ENCODE measurements around the gene DCK. TPM values are rescaled to one million over a fixed set of nuclear protein-coding genes. Genes with fewer than 3 reads are reported as not detected.

Gene DCK
- total and polyA plus RNA-seq, 2 donors = 49.0 to 83.1 TPM

GRCh38 chr4:71062436-71062835 lies 69.0 kb downstream of the DCK start:
- Histone ChIP-seq H3K36me3 (ENCODE audit: control insufficient read depth in 2 of 2, insufficient read depth in 2 of 2, low read length in 1 of 2) (no peaks in the 10 kb centered on the region), H3K4me3 (ENCODE audit: low read length in 2 of 2) (no peak overlapping the region), H3K27ac (ENCODE audit: low read depth in 1 of 2, low read length in 1 of 2) (no peak overlapping the region), H3K4me1 (ENCODE audit: control insufficient read depth in 2 of 2, insufficient read depth in 2 of 2, low read length in 2 of 2) (no peaks in the 10 kb centered on the region), H3K27me3 (ENCODE audit: control insufficient read depth in 2 of 2, insufficient read depth in 1 of 2, low read length in 1 of 2) (no peaks in the 10 kb centered on the region), H3K9me3 (ENCODE audit: control insufficient read depth in 2 of 2, insufficient read depth in 1 of 2, low read length in 1 of 2) (no peaks in the 10 kb centered on the region)
- whole genome bisulfite sequencing = 98% methylated on average over 2 of the region's 2 CpGs
- no peak for DNase-seq (ENCODE audit: low read depth in 6 of 9, low spot score in 9 of 9)

GRCh38 chr4:71063711-71064110 lies 70.3 kb downstream of the DCK start:
- H3K27ac ChIP-seq (ENCODE audit: low read depth in 1 of 2, low read length in 1 of 2) = no peak overlapping the region
- no peak for DNase-seq (ENCODE audit: low read depth in 6 of 9, low spot score in 9 of 9)
- H3K36me3 ChIP-seq (ENCODE audit: control insufficient read depth in 2 of 2, insufficient read depth in 2 of 2, low read length in 1 of 2) = no peaks in the 10 kb centered on the region
- WGBS = 98% methylated on average over 1 of the region's 1 CpG
- no peaks in the 10 kb centered on the region for H3K27me3 ChIP-seq (ENCODE audit: control insufficient read depth in 2 of 2, insufficient read depth in 1 of 2, low read length in 1 of 2)
- no peak overlapping the region for H3K4me3 ChIP-seq (ENCODE audit: low read length in 2 of 2)
- H3K9me3 ChIP-seq (ENCODE audit: control insufficient read depth in 2 of 2, insufficient read depth in 1 of 2, low read length in 1 of 2) = no peaks in the 10 kb centered on the region
- H3K4me1 ChIP-seq (ENCODE audit: control insufficient read depth in 2 of 2, insufficient read depth in 2 of 2, low read length in 2 of 2) = no peaks in the 10 kb centered on the region

- no peak overlapping the region for H3K27ac ChIP-seq (ENCODE audit: low read depth in 1 of 2, low read length in 1 of 2)
- no peak overlapping the region for H3K4me3 ChIP-seq (ENCODE audit: low read length in 2 of 2)
- H3K4me1 ChIP-seq (ENCODE audit: control insufficient read depth in 2 of 2, insufficient read depth in 2 of 2, low read length in 2 of 2) = no peaks in the 10 kb centered on the region
- no peaks in the 10 kb centered on the region for H3K36me3 ChIP-seq (ENCODE audit: control insufficient read depth in 2 of 2, insufficient read depth in 2 of 2, low read length in 1 of 2)
- 98% methylated on average over 6 of the region's 6 CpGs for WGBS
- H3K9me3 ChIP-seq (ENCODE audit: control insufficient read depth in 2 of 2, insufficient read depth in 1 of 2, low read length in 1 of 2) = no peaks in the 10 kb centered on the region
- no peak for DNase-seq (ENCODE audit: low read depth in 6 of 9, low spot score in 9 of 9)
- no peaks in the 10 kb centered on the region for H3K27me3 ChIP-seq (ENCODE audit: control insufficient read depth in 2 of 2, insufficient read depth in 1 of 2, low read length in 1 of 2)
Measured at GRCh38 chr4:71064521-71064920, 71.1 kb downstream of the DCK start.

GRCh38 chr4:71065991-71066510 lies 72.6 kb downstream of the DCK start:
- no peaks in the 10 kb centered on the region for H3K4me1 ChIP-seq (ENCODE audit: control insufficient read depth in 2 of 2, insufficient read depth in 2 of 2, low read length in 2 of 2)
- WGBS = over 99% methylated on average over 2 of the region's 2 CpGs
- no peaks in the 10 kb centered on the region for H3K9me3 ChIP-seq (ENCODE audit: control insufficient read depth in 2 of 2, insufficient read depth in 1 of 2, low read length in 1 of 2)
- no peak overlapping the region for H3K27ac ChIP-seq (ENCODE audit: low read depth in 1 of 2, low read length in 1 of 2)
- H3K27me3 ChIP-seq (ENCODE audit: control insufficient read depth in 2 of 2, insufficient read depth in 1 of 2, low read length in 1 of 2) = no peaks in the 10 kb centered on the region
- H3K36me3 ChIP-seq (ENCODE audit: control insufficient read depth in 2 of 2, insufficient read depth in 2 of 2, low read length in 1 of 2) = no peaks in the 10 kb centered on the region
- no peak for DNase-seq (ENCODE audit: low read depth in 6 of 9, low spot score in 9 of 9)
- H3K4me3 ChIP-seq (ENCODE audit: low read length in 2 of 2) = no peak overlapping the region

GRCh38 chr4:71066737-71067716 lies 73.6 kb downstream of the DCK start:
- no peak for DNase-seq (ENCODE audit: low read depth in 6 of 9, low spot score in 9 of 9)
- H3K4me3 ChIP-seq (ENCODE audit: low read length in 2 of 2) = no peak overlapping the region
- H3K4me1 ChIP-seq (ENCODE audit: control insufficient read depth in 2 of 2, insufficient read depth in 2 of 2, low read length in 2 of 2) = no peaks in the 10 kb centered on the region
- no peak overlapping the region for H3K27ac ChIP-seq (ENCODE audit: low read depth in 1 of 2, low read length in 1 of 2)
- 74% methylated on average over 4 of the region's 4 CpGs for WGBS
- no peaks in the 10 kb centered on the region for H3K9me3 ChIP-seq (ENCODE audit: control insufficient read depth in 2 of 2, insufficient read depth in 1 of 2, low read length in 1 of 2)
- no peaks in the 10 kb centered on the region for H3K36me3 ChIP-seq (ENCODE audit: control insufficient read depth in 2 of 2, insufficient read depth in 2 of 2, low read length in 1 of 2)
- H3K27me3 ChIP-seq (ENCODE audit: control insufficient read depth in 2 of 2, insufficient read depth in 1 of 2, low read length in 1 of 2) = no peaks in the 10 kb centered on the region

DNA sequence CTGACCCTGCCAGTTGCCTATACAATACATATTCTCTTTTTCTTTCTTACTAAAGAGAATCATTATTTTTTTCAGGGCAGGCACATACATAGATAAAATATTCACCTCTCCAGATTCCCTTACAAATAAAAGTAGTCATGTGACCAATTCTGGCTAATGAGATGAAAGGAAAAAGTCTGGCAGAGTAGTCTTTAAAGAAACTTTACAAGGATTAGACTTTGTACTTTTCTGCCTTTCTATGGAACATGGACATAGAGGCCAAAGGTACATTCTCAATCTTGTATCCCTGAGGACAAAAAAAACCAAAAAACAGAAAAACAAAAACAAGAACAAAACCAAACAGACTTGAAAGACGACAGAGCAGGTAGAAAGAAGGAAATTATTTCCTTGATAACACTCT lies 75.6 kb downstream of the DCK start:
- Histone ChIP-seq H3K27ac (ENCODE audit: low read depth in 1 of 2, low read length in 1 of 2) (no peak overlapping the region), H3K27me3 (ENCODE audit: control insufficient read depth in 2 of 2, insufficient read depth in 1 of 2, low read length in 1 of 2) (no peaks in the 10 kb centered on the region), H3K4me1 (ENCODE audit: control insufficient read depth in 2 of 2, insufficient read depth in 2 of 2, low read length in 2 of 2) (no peaks in the 10 kb centered on the region), H3K4me3 (ENCODE audit: low read length in 2 of 2) (no peak overlapping the region), H3K9me3 (ENCODE audit: control insufficient read depth in 2 of 2, insufficient read depth in 1 of 2, low read length in 1 of 2) (no peaks in the 10 kb centered on the region), H3K36me3 (ENCODE audit: control insufficient read depth in 2 of 2, insufficient read depth in 2 of 2, low read length in 1 of 2) (no peaks in the 10 kb centered on the region)
- 98% methylated on average over 1 of the region's 1 CpG for WGBS
- no peak for DNase-seq (ENCODE audit: low read depth in 6 of 9, low spot score in 9 of 9)

DNA sequence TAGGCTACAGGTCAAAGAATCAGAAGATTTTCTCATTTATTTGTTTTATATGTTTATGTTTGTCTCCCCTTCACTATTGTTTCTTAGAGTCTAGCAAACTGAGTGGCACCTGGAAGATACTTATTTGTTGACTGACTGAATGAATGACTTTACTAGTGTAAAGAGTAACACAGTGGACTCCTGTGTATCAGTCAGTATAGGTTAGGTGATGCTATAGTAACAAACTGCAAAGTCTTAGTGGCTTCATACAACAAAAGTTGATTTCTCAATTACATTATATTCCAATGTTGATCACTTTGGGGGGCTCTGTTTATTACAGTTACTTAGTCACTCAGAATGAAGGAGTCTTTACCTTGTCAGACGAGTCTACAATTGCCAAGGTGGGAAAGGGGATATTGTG lies 76.6 kb downstream of the DCK start:
- 97% methylated on average over 1 of the region's 1 CpG for WGBS
- H3K27ac ChIP-seq (ENCODE audit: low read depth in 1 of 2, low read length in 1 of 2) = no peak overlapping the region
- no peak for DNase-seq (ENCODE audit: low read depth in 6 of 9, low spot score in 9 of 9)
- no peaks in the 10 kb centered on the region for H3K36me3 ChIP-seq (ENCODE audit: control insufficient read depth in 2 of 2, insufficient read depth in 2 of 2, low read length in 1 of 2)
- H3K4me3 ChIP-seq (ENCODE audit: low read length in 2 of 2) = no peak overlapping the region
- no peaks in the 10 kb centered on the region for H3K4me1 ChIP-seq (ENCODE audit: control insufficient read depth in 2 of 2, insufficient read depth in 2 of 2, low read length in 2 of 2)
- no peaks in the 10 kb centered on the region for H3K9me3 ChIP-seq (ENCODE audit: control insufficient read depth in 2 of 2, insufficient read depth in 1 of 2, low read length in 1 of 2)
- no peaks in the 10 kb centered on the region for H3K27me3 ChIP-seq (ENCODE audit: control insufficient read depth in 2 of 2, insufficient read depth in 1 of 2, low read length in 1 of 2)

GRCh38 chr4:71074452-71075299 lies 81.2 kb downstream of the DCK start:
- no peak overlapping the region for H3K4me3 ChIP-seq (ENCODE audit: low read length in 2 of 2)
- H3K27me3 ChIP-seq (ENCODE audit: control insufficient read depth in 2 of 2, insufficient read depth in 1 of 2, low read length in 1 of 2) = no peaks in the 10 kb centered on the region
- DNase-seq (ENCODE audit: low read depth in 6 of 9, low spot score in 9 of 9) = no peak
- no peak overlapping the region for H3K27ac ChIP-seq (ENCODE audit: low read depth in 1 of 2, low read length in 1 of 2)
- H3K9me3 ChIP-seq (ENCODE audit: control insufficient read depth in 2 of 2, insufficient read depth in 1 of 2, low read length in 1 of 2) = no peaks in the 10 kb centered on the region
- no peaks in the 10 kb centered on the region for H3K36me3 ChIP-seq (ENCODE audit: control insufficient read depth in 2 of 2, insufficient read depth in 2 of 2, low read length in 1 of 2)
- 71% methylated on average over 10 of the region's 10 CpGs for WGBS
- no peaks in the 10 kb centered on the region for H3K4me1 ChIP-seq (ENCODE audit: control insufficient read depth in 2 of 2, insufficient read depth in 2 of 2, low read length in 2 of 2)

Data from thymus (tissue), 11 donors.